SH-SY5Y (cell line): ENCODE results near the gene GOLGA6A.

Experiments used
- GATA2 ChIP-seq: IDR thresholded peaks from 2 replicates; pipeline ENCODE4 v1.6.1; 2011; ENCODE audit warnings: mild to moderate bottlenecking, low read depth, low read length
- GATA3 ChIP-seq: IDR thresholded peaks from 2 replicates; pipeline ENCODE4 v1.6.1; 2011; ENCODE audit warnings: low read depth, mild to moderate bottlenecking, low read length, moderate library complexity

DNA sequence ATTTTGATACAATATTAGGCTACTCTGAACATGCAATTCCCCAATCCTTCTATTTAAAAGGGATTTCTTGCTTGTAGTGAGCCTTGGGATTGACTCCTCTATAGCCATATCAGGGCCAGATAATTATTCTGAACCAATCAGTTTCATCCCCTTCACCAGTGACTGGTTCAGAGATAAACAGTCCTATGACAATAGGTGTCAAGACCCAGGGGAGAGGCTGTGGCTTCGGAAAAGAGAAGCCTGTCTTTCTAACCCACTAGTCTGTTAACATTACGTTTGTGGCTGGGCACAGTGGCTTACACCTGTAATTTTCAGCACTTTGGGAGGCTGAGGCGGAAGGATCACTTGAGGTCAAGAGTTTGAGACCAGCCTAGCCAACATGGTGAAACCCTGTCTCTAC is 41.8 kb upstream of the GOLGA6A start:
- TF ChIP-seq GATA2: no peak
- no peak for TF ChIP-seq GATA3
